Measurements from ENCODE around the gene MR1. TPM values are rescaled to one million over a fixed set of nuclear protein-coding genes. Genes with fewer than 3 reads are reported as not detected.
A peak's percentile ranks its signal among the peaks of the same experiment; 100 is the strongest.
"Not testable (repeated sequence)": the region's sequence is repeated elsewhere in the genome, so short reads cannot be mapped to it uniquely, and the experiment has no call there.

MR1 gene
- total RNA-seq, 1 donor from 2014 or later: 4.8 TPM

- no peak for TF ChIP-seq CTCF (IDR thresholded peaks at IDR 0.05; ENCODE audit: borderline replicate concordance)
Measured at GRCh38 chr1:181056560-181056959, 22.8 kb downstream of the MR1 start.

DNA sequence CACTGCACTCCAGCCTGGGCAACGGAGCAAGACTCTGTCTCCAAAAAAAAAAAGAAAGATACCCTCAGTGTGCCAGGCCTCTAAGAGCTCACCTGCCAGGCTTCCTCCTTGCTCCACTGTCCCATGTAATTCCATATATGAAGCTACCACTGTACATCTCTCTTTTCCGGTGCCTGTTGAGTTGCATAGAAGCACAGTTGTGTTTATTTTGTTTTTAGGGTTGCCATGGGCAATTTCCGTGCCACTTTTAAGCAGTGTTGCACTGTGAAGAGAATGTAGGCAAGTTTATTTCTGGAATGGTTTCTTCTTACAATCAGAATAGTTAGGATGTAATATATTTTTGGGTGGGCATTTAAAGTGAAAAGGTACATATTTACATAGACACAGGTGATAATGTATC lies 23.3 kb downstream of the MR1 start:
- H3K4me3 ChIP-seq: no peak overlapping the region
- H3K36me3 ChIP-seq: no peaks in the 10 kb centered on the region
- peaks cover 6% of the 10 kb centered on the region for H3K9me3 ChIP-seq (replicated peaks)
- peaks cover 34% of the 10 kb centered on the region for H3K4me1 ChIP-seq
- DNase-seq: no peak
- intact Hi-C loops (cut with micrococcal nuclease): no loop called here
- H3K27ac ChIP-seq (replicated peaks): peak overlapping the region; percentile 31
- H3K27me3 ChIP-seq (ENCODE audit: low read depth): no peaks in the 10 kb centered on the region
- TF ChIP-seq CTCF (IDR thresholded peaks at IDR 0.05; ENCODE audit: borderline replicate concordance): no peak

More at GRCh38 chr1:181056560-181056959, 22.8 kb downstream of the MR1 start:
- peaks cover 30% of the 10 kb centered on the region for H3K4me1 ChIP-seq
- intact Hi-C loops (cut with micrococcal nuclease): no loop called here
- no peaks in the 10 kb centered on the region for H3K27me3 ChIP-seq (ENCODE audit: low read depth)
- H3K9me3 ChIP-seq (replicated peaks): peaks cover 6% of the 10 kb centered on the region
- H3K36me3 ChIP-seq: no peaks in the 10 kb centered on the region
- no peak overlapping the region for H3K4me3 ChIP-seq
- no peak for DNase-seq
- H3K27ac ChIP-seq (replicated peaks): peak overlapping the region; percentile 31

DNA sequence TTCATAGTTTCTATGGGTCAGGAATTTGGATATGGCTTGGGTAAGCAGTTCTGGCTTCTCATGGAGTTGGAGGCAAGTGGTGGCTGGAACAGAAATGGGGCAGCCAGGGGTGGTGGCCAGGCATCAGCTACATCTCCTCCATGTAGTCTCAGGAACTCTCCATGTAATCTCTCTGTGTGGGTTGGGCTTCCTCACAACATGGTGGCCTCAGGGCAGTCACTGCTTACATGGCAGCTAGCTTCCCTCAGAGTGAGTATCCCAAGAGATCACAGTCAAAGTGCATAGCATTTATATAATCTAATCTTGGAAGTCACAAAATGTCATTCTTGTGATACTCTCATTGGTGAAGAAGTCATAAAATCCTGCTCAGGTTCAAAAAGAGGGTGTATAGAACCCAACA lies 25.7 kb downstream of the MR1 start:
- H3K4me3 ChIP-seq: no peak overlapping the region
- intact Hi-C loops (cut with micrococcal nuclease): no loop called here

GRCh38 chr1:181060066-181060465 lies 26.3 kb downstream of the MR1 start:
- no peak for TF ChIP-seq CTCF (IDR thresholded peaks at IDR 0.05; ENCODE audit: borderline replicate concordance)
- no peak for DNase-seq
- intact Hi-C loops (cut with micrococcal nuclease): no loop called here
- Histone ChIP-seq H3K27ac (replicated peaks) (no peak overlapping the region), H3K4me3 (no peak overlapping the region), H3K27me3 (ENCODE audit: low read depth) (no peaks in the 10 kb centered on the region), H3K36me3 (no peaks in the 10 kb centered on the region), H3K9me3 (replicated peaks) (peaks cover 6% of the 10 kb centered on the region), H3K4me1 (peaks cover 54% of the 10 kb centered on the region)

More for the DNA sequence above, 25.7 kb downstream of the MR1 start:
- Histone ChIP-seq H3K27ac (replicated peaks) (no peak overlapping the region), H3K9me3 (replicated peaks) (peaks cover 6% of the 10 kb centered on the region), H3K4me1 (peaks cover 52% of the 10 kb centered on the region), H3K27me3 (ENCODE audit: low read depth) (no peaks in the 10 kb centered on the region), H3K36me3 (no peaks in the 10 kb centered on the region)
- no peak for DNase-seq
- TF ChIP-seq CTCF (IDR thresholded peaks at IDR 0.05; ENCODE audit: borderline replicate concordance): no peak

DNA sequence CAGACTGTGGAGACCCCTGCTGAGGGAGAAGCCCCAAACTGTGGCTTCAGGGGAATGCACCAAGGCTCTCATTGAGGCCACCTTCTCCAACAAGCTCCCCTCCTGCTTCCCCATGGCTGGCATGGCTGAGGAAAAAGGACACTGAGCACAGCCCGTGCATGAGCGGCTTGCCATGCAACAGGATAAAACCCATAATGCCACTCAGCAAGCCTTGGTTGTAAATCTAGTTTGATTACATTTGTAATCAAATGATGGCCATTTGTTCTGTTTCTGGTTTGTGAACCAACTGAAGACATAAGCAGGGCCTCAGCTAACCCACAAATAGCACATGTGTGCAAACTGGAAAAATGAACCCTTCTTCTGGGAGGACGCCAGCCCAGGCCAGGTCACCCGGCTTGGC lies 27.2 kb downstream of the MR1 start:
- H3K4me3 ChIP-seq; intact Hi-C loops (cut with micrococcal nuclease); H3K27ac ChIP-seq (replicated peaks); H3K36me3 ChIP-seq; H3K27me3 ChIP-seq (ENCODE audit: low read depth); H3K9me3 ChIP-seq (replicated peaks); DNase-seq: not testable (repeated sequence)
- H3K4me1 ChIP-seq: peaks cover 54% of the 10 kb centered on the region

DNA sequence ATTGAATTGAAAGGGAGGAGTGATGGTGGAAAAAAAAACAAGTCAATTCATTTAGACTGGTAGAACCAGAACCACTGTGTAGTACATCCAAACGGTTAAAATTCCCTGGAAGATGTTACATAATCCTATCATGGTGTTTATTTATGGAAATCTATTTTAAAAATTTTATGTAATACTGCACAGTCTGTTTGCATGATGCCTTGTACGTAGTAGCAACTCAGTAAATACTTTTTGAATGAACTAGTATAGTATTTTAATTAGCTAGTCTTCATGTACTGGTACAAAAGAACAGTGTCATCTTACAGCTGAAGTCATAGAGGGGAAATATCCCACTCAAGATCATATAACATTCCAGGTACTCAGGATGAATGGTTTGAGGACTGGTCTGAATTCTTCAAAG lies 27.7 kb downstream of the MR1 start:
- intact Hi-C loops (cut with micrococcal nuclease): no loop called here
- Histone ChIP-seq H3K4me1 (peaks cover 53% of the 10 kb centered on the region), H3K27me3 (ENCODE audit: low read depth) (no peaks in the 10 kb centered on the region), H3K9me3 (replicated peaks) (peaks cover 6% of the 10 kb centered on the region), H3K27ac (replicated peaks) (no peak overlapping the region), H3K4me3 (no peak overlapping the region), H3K36me3 (no peaks in the 10 kb centered on the region)
- TF ChIP-seq CTCF (IDR thresholded peaks at IDR 0.05; ENCODE audit: borderline replicate concordance): no peak
- DNase-seq: no peak

Measured in left ventricle myocardium inferior (tissue), 1 donor.